Measurements from ENCODE around the gene UQCC2. TPM values are rescaled to one million over a fixed set of nuclear protein-coding genes. Genes with fewer than 3 reads are reported as not detected.
A peak's percentile ranks its signal among the peaks of the same experiment; 100 is the strongest.

UQCC2 gene
- total and polyA plus RNA-seq, 7 donors: 118 to 184 (median 141) TPM

DNA sequence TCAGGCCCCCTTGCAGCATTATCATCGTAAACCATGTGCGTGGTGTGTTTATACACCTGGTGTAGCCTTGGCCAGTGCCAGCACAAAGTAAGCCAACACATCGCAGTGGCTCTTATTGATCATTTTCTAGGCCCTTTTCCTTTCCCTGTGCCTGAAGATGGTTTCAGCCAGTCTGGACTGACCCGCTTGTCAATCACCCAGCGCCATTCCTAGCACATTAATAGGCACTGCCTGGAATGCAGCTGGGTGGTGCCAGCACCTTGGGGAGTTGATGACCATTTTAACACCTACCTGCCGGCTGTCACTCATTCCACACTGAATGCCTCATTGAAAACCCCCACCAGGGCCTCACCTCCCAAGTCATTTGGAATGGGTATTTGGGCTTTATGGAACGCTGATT is 4.9 kb upstream of the UQCC2 start:
- H3K36me3 ChIP-seq (ENCODE audit: insufficient read depth in 1 of 2, low read depth in 1 of 2): peaks cover 0 to 2% of the 10 kb centered on the region in 2 donors
- no peak overlapping the region for H3K4me3 ChIP-seq
- intact Hi-C loops (cut with DNase I): no loop called here
- peaks cover 8% of the 10 kb centered on the region for H3K4me1 ChIP-seq
- 79 to 87% (median 81%) methylated on average over 7 of the region's 7 CpGs for WGBS, 3 donors
- H3K27me3 ChIP-seq (ENCODE audit: insufficient read depth in 3 of 3, low read length in 2 of 3): no peaks in the 10 kb centered on the region
- TF ChIP-seq, protein P1, sequence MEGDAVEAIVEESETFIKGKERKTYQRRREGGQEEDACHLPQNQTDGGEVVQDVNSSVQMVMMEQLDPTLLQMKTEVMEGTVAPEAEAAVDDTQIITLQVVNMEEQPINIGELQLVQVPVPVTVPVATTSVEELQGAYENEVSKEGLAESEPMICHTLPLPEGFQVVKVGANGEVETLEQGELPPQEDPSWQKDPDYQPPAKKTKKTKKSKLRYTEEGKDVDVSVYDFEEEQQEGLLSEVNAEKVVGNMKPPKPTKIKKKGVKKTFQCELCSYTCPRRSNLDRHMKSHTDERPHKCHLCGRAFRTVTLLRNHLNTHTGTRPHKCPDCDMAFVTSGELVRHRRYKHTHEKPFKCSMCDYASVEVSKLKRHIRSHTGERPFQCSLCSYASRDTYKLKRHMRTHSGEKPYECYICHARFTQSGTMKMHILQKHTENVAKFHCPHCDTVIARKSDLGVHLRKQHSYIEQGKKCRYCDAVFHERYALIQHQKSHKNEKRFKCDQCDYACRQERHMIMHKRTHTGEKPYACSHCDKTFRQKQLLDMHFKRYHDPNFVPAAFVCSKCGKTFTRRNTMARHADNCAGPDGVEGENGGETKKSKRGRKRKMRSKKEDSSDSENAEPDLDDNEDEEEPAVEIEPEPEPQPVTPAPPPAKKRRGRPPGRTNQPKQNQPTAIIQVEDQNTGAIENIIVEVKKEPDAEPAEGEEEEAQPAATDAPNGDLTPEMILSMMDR (IDR thresholded peaks at IDR 0.05): no peak
- H3K27ac ChIP-seq: no peak overlapping the region
- no peaks in the 10 kb centered on the region for H3K9me3 ChIP-seq
- ATAC-seq: no peak
- DNase-seq: no peak

GRCh38 chr6:33714385-33715040 is 3.0 kb upstream of the UQCC2 start:
- no peak for DNase-seq

DNA sequence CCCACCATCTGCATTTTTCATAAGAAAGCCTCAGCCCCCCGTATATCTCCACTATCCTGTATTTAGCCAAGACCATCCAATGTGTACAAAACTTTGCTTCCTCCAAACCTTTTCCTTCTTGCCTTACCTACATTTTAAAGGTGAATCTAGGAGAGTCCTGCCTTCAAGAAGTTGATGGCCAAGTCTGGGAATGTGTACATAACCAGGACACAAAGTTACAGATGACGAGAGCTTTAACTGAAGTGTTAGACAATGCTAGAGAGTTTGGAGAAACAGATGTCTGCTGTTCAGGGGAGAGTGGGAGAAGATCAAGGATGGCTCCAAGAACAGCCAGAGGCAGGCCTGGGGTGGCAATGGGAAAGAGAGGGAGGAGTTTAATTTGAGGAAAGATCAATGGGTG is 2.3 kb upstream of the UQCC2 start:
- DNase-seq (no peak), ATAC-seq (no peak)
- intact Hi-C loops (cut with DNase I): loop anchor here in 1 of 2 donors (2.0 kb wide), 1 partner anchor 49 kb away; no protein-coding TSS in a partner anchor
- H3K9me3 ChIP-seq: no peaks in the 10 kb centered on the region
- H3K27me3 ChIP-seq (ENCODE audit: insufficient read depth in 3 of 3, low read length in 2 of 3): no peaks in the 10 kb centered on the region
- TF ChIP-seq, protein P1 (IDR thresholded peaks at IDR 0.05): no peak
- H3K27ac ChIP-seq: no peak overlapping the region
- 64 to 91% (median 64%) methylated on average over 2 of the region's 2 CpGs for WGBS, 3 donors
- no peak overlapping the region for H3K4me3 ChIP-seq
- peaks cover 25% of the 10 kb centered on the region for H3K4me1 ChIP-seq
- peaks cover 0 to 8% of the 10 kb centered on the region in 2 donors for H3K36me3 ChIP-seq (ENCODE audit: insufficient read depth in 1 of 2, low read depth in 1 of 2)

More at GRCh38 chr6:33714385-33715040, 3.0 kb upstream of the UQCC2 start:
- no peaks in the 10 kb centered on the region for H3K27me3 ChIP-seq (ENCODE audit: insufficient read depth in 3 of 3, low read length in 2 of 3)
- no peaks in the 10 kb centered on the region for H3K9me3 ChIP-seq
- no peak overlapping the region for H3K4me3 ChIP-seq
- H3K27ac ChIP-seq: no peak overlapping the region
- peaks cover 0 to 8% of the 10 kb centered on the region in 2 donors for H3K36me3 ChIP-seq (ENCODE audit: insufficient read depth in 1 of 2, low read depth in 1 of 2)
- ATAC-seq: peak in 1 of 4 donors; percentile 17
- WGBS, 3 donors: 71 to 75% (median 71%) methylated on average over 7 of the region's 7 CpGs
- intact Hi-C loops (cut with DNase I): no loop called here
- TF ChIP-seq, protein P1 (IDR thresholded peaks at IDR 0.05): no peak
- peaks cover 18% of the 10 kb centered on the region for H3K4me1 ChIP-seq

- Histone ChIP-seq H3K27me3 (ENCODE audit: insufficient read depth in 3 of 3, low read length in 2 of 3) (no peaks in the 10 kb centered on the region), H3K27ac (no peak overlapping the region), H3K36me3 (ENCODE audit: insufficient read depth in 1 of 2, low read depth in 1 of 2) (peaks cover 3 to 8% of the 10 kb centered on the region in 2 donors), H3K4me1 (peaks cover 27% of the 10 kb centered on the region), H3K4me3 (no peak overlapping the region), H3K9me3 (no peaks in the 10 kb centered on the region)
- TF ChIP-seq, protein P1 (IDR thresholded peaks at IDR 0.05): no peak
- ATAC-seq (no peak), DNase-seq (no peak)
- intact Hi-C loops (cut with DNase I): loop anchor here in 1 of 2 donors (2.0 kb wide), 1 partner anchor 50 kb away; no protein-coding TSS in a partner anchor
- WGBS, 3 donors: 88 to 95% (median 93%) methylated on average over 3 of the region's 3 CpGs
Measured at GRCh38 chr6:33712914-33713313, 1.4 kb upstream of the UQCC2 start.

Measured in psoas muscle (tissue), 8 donors.